DMS153 (cell line): Measurements from ENCODE around the gene KRT17.
"Not testable (repeated sequence)": the region's sequence is repeated elsewhere in the genome, so short reads cannot be mapped to it uniquely, and the experiment has no call there.

Experiments used
- DNase-seq: peaks from one replicate; lab custom pipeline; 2025; lab: John Stamatoyannopoulos, UW

The KRT17 gene

DNA sequence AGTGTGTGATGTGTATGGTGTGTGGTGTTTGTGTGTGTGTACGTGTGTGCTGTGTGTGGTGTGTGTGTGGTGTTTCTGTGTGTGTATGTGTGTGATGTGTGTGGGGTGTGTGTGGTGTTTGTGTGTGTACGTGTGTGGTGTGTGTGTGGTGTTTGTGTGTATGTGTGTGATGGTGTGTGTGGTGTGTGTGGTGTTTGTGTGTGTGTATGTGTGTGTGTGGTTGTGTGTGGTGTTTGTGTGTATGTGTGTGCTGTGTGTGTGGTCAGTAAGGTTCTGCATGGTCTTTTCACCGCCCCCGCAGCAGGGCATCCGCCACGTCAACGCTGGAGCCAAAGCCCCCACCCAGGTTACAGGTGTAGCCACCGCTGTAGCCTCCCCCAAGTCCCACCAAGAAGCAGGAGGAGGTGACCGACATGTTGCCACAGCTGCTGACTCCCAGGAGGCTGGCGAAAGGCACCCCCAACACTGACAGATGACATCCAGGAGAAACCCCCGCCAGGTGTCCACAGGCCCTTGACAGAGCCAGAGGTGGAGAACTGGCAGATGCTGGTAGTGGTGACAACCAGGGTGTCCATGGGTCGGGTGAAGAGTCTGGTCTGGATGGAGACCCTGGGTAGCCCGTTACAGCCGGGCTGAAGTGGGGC is 9.3 kb upstream of the KRT17 start:
- no peak for DNase-seq

DNA sequence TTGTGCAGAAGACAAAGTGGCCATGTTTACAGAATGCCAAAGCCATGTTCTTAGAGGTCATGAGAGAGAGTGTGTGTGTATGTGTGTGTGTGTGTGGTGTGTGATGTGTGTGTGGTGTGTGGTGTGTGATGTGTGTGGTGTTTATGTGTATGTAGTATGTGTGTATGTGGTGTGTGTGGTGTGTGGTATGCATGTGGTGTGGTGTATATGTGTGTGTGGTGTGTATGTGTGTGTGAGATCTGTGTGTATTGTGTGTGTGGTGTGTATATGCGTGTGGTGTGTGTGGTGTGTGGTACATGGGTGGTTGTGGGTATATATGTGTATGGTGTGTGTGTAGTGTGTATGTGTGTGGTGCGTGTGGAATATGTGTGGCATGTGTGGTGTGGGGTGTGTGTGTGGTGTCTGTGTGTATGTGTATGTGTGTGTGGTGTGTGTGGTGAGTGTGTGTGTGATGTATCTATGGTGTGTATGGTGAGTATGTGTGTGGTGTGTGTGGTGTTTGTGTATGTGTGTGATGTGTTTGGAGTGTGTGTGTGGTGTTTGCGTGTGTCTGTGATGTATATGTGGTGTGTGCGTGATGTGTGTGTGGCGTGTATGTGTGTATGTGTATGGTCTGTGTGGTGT is 8.2 kb upstream of the KRT17 start:
- no peak for DNase-seq

DNA sequence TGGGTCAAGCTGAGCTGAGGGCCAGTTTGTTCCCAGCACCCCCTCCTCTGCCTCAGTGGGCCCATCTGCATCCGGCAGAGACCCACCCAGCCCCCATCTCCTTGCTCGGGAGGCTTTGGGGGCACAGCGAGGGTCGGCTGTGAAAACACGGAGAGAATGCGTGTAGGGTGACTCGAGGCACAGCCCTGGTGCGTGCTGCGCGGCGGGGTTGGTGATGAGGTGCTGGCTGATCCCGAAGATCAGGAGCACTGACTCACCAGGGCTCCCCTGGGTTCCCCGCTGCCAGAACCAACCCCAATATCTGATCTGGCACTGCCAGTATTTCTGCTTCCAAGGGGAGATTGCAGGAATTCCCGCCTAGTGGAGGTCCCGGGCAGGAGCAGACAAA is 7.5 kb upstream of the KRT17 start:
- no peak for DNase-seq

DNA sequence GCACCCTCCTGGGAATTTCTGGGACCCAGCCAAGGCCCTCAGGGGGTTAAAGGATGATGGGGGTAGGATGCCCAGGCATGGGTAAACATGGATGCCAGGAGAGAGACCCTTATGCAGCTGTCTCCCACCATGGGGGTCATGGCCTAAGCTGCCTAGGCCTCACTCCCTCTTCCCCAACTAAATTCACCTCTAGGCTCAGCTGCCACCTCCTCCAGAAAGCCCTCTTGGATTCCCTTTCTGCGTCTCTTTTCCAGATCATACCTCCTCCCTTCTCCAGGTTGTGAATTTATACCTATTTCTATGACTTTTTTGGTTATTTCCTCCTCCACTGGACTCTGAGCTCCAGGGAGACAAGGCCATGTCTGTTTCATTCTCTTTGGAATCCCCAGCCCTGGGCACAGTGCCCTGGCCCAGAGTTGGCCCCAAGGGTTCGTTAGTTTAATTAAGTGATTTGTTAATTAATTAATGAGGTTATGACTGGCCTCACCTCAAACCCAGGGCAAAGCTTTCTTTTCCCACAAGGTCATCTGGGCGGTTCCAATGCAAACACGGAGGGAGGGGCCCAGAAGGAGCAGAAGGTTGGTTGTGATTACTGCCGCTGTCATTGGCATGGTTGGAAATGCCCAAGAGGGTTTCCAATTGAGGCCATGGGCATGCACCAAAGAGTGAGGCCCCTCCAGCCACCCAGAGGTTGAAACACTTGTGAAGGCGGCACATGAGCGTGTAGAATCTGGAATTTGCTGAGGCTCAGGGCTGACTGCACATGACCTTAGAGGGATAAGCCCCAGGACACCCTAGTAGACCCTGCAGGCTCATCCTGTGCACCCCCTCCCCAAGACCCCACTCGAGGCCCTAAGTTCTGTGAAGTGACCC is 6.9 kb upstream of the KRT17 start:
- DNase-seq = no peak

DNA sequence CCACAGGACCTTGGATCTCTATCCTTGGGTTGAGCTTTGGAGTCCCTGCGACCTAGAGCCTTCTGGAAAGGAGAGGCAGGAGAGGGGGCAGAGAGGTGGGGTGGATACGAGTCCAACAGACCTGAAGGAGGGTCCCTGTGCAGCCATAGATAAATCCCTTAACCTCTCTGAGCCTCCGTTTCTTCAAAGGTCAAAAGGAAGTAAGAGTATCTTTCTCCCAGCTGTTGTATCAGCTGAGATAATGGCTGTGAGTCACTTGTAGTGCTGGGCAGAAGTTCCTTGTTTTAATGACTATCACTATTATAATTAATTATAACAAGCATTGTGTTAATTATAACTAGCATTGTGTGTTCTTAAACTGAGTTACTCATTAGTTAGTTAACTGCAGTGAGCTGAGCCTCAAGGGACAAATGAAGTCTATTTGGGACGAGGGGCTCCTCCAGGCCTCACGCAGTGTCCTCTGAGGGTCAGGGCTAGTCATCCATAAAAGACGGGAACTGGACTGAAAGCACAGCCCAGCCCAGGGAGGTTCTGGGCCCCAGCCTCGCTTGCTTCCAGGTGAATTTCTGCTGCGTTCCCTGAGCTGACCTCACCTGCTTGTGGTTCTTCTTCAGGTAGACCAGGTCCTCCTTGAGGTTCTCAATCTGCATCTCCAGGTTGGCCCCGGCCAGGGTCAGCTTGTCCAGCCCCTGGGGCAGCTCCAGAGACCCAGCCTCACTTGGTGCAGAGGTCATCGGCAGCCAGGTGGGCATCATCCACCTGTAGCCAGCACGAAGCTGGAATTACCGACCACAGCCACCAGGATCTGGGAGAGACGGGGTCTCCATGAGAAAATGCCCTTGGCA is 5.7 kb upstream of the KRT17 start:
- no peak for DNase-seq

DNA sequence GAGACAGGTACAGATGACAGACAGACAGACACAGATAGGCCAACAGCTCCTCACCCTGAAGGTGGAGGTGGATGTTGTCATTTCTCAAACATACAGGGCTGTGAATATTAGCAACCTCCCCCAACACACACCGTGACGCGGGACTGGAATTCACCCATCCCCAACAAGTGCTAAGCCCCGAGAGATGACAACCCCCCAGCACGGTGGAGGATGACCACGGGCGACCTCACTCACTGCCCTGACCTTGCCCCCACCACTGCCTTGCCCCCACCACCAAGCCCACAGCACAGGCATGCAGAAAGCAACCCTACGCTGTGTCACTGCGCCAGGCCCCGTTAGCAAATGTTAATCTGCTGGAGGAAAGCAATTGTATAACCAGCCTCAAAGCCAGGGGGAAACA is 4.9 kb upstream of the KRT17 start:
- DNase-seq = no peak

DNA sequence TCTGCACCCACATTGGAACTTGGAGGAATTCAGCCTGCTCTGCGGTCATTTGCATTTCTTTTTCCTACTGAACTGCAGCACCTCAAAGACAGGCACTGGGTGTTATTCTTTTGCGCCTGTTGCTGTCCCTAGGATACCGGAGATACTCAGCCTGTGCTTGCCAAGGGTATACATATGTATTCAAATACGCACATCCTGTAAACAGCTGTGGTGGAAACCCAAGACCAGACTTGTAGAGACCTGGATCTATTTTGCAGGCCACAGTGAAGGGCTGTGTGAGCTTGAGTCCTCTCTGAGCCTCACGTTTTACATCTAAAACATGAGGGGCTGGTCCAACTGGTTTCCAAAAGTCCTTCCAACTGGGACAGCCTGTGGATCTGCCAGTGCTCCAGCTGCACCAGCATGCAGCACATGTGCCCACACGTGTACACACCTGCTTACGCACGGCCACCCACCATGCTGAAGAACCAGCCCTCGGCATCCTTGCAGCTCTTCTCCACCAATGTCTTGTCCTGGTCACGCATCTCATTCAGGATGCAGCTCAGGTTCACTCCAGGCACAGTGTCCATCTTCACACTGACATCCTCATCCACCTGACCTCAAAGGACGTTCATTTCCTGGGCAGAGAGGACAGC is 4.4 kb upstream of the KRT17 start:
- DNase-seq = not testable (repeated sequence)

DNA sequence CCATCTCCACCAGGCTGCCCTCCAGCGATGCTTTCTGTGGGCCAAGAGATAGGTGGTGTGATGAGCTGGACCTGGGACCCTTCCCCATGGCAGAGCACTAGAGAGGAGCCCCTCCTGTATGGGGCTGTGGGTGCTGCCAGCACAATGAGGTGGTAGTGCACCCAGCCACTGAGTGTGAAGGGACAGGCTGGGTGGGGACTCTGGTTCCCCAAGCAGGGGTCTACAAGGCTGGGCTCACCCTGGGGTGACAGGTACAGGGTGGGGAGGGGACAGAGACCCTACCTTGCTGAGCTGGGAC is 3.6 kb upstream of the KRT17 start:
- not testable (repeated sequence) for DNase-seq

DNA sequence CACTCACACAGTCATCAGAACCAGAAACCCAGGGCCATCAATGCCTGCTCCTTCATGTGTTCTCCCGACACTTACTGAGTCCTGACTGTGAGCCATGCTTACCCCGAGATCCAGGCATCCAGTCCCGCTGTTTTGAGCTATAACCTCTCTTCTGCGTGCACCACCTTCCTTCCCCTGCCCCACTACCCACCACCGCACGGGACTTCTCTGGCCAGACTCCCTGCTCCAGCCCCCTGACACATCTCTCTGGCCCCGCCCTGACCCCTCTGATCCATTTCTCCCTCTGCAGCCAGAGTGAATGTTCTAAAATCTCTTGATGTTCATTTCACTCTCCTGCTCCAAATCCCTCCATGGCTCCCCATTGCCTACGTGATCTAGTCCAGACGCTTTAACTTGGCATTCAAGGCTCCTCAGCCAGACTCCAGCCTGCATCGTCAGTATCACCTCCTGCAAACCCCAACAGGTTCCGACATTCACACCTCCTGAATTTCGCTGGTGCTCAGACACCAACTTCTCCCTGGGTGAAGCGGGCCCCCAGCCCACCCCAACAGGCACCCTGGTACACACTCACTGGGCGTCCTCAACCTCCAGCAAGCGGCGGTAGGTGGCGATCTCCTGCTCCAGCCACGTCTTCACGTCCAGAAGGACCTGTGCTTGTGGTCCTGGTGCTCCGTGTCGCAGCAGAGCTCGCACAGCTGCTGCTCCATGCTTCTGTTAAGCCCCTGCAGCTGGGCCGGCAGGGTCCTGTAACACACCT is 3.1 kb upstream of the KRT17 start:
- no peak for DNase-seq

DNA sequence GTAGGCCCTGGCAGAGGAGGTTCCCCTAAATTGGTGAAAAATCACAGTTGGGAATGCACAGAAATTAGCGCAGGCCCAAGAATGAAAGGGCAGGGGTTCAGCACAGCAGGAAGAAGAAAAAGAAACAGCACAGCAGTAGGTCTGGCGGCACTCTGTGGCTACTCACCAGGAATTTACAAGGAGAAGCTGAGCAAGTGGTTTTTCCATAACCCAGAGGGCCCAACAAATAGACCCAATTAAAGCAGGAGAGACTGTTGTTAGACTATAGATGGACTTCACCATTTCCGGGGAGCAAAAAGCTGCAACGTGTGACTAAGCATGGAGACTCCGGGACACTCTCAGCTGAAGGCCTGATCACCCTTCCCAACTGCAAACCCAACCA is 2.5 kb upstream of the KRT17 start:
- DNase-seq = not testable (repeated sequence)

DNA sequence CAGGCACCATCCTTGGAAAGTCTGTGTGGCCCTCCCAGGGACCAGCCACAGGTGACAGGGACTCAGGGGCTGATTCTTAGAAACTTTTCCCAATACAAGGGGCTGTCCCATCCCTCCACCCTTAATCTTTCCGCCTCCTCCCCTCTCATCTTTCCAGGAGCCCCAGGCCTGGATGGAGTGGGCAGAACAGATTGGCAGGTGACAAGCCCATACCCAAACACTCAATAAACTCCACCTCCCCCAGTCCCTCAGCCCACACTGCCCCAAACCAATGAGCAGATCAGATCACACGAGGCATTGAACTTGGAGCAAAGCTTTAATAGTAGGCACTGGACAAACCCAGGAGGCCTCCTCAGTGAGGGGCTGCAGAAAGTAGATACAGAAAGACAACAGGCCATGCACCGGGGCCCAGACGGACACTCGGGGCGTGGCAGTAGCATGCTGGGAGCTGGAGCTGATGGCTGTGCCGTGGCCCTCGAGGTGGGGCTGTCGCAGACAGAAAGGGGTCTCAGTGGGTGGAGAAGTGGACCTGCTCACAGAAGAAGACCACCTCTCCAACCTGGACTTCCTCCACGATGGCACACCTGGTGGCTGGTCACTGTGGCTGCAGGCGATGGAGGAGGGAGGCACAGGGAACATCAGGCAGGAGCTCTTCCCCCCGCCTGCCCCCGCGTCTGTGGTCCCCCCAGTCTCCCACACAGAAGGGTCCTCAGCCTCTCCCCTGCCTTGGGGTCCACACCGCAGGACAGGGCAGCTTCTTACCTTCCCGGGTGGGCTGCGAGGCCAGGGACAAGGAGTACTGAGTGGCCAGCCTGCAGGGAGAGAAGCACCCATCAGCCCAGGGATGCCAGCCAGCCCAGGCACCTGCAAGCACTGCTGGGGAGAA is 1.9 kb upstream of the KRT17 start:
- not testable (repeated sequence) for DNase-seq

DNA sequence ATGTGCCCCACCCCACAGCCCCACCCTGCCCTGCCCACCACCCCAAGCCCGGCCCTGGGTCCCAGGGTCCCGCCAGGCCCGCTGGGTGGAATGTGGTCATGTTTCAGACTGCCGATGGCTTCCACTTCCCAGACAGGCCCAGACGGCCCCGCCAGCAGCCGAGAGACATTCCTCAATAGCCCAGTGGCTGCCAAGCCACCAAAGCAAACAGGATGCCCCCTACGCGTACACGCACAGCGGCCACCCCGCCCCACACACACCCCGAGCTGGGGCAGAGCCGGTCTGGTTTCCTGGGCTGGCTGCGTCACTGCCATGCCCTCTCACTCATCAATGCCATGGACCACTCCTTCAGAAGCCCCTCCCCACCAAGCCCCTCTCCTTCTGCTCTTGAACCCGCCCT is 1.2 kb upstream of the KRT17 start:
- DNase-seq = no peak

DNA sequence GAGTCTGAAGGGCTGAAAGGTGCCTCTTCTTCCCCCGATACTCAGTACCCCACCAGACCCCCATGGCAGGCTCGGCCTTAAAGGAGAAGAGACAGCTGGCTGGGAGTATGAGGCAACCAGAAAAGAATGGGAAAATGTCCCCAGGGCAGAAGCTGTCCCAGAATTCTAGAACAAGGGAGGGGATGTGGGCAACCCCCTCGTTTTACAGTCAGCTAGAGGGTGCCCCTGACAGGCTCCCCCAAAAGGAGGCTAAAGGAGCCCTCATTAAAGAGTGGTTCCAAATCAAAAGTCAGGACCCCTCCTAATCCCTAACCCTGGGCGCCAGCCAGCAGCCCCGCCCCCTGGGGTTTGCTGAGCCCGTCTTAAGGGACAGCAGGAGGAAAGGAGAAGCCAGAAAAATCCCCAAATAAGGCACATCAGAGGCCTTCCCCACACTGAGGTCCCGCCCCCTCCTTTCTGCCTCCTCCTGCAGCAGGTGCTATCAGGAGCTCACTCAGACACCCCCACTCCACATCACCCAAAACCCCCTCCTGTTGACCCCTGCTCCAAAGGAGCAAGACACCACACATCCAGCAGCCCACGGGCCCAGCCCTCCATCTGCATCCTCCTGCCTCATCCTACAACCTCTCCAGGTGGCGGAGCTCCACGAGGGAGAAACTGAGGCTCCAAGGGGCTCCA is 1.1 kb downstream of the KRT17 start:
- DNase-seq = not testable (repeated sequence)

DNA sequence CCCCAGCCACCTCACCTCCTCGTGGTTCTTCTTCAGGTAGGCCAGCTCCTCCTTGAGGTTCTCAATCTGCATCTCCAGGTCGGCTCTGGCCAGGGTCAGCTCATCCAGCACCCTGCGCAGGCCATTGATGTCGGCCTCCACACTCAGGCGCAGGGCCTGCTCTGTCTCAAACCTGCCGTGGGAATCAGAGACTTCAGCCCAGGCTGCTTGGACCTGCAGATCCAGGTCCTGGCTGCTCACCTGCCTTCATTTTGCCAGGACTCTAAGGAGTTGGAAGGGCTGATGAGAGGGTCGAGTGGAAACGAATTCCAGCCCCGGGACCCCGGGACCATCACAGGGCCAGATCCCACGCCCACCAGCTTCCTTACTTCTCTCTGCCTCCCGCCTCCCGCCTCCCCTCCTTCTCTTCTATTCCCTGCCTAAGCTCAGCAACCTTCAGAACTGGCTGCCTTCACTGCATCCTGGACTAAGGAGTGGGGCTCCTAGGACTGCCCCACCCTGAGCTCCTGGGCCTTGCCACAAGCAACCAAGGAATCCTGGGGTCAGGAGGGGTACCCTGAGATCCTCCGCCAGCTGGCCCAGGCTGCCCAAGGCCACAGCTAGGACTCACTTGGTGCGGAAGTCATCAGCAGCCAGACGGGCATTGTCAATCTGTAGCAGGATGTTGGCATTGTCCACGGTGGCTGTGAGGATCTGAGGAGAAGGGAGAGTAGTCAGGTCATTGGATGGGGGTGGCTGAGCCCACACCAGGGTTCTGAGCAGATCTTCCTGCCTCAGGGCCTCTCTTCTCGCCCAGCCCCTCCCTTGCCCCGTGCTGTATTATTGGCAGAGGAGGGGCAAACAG is 1.8 kb downstream of the KRT17 start:
- DNase-seq = not testable (repeated sequence)

DNA sequence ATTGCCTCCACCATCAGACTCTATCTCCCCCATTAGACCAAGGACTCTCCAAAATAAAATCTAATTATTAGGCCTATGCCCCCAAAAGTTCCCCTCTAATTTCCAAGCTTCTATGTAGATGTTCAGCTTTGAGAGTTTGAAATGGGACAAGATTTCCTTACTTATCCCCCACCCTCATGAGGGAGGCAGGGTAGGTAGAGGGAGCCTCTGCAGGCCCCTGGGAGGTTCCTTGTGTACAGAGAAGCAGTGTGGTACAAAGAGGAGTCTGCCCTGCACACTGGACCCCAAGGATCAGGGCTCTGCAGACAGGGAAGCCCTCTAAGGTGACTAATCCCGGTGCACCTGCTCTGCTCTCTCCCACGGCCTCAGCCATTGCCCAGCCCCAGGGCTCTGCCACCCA is 2.5 kb downstream of the KRT17 start:
- DNase-seq = no peak

DNA sequence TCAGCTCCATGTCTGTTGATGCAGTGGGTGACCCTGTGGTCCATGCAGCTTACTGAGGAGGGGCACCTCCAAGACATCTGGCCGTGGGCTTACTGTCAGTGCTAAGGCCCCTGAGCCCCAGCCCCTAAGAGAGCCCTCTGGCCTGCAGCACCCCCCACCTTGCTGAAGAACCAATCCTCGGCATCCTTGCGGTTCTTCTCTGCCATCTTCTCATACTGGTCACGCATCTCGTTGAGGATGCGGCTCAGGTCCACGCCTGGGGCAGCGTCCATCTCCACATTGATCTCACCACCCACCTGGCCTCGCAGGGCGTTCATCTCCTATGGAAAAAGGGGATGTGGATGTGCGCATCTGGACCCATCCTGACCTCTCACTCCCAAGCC is 2.9 kb downstream of the KRT17 start:
- DNase-seq = not testable (repeated sequence)

DNA sequence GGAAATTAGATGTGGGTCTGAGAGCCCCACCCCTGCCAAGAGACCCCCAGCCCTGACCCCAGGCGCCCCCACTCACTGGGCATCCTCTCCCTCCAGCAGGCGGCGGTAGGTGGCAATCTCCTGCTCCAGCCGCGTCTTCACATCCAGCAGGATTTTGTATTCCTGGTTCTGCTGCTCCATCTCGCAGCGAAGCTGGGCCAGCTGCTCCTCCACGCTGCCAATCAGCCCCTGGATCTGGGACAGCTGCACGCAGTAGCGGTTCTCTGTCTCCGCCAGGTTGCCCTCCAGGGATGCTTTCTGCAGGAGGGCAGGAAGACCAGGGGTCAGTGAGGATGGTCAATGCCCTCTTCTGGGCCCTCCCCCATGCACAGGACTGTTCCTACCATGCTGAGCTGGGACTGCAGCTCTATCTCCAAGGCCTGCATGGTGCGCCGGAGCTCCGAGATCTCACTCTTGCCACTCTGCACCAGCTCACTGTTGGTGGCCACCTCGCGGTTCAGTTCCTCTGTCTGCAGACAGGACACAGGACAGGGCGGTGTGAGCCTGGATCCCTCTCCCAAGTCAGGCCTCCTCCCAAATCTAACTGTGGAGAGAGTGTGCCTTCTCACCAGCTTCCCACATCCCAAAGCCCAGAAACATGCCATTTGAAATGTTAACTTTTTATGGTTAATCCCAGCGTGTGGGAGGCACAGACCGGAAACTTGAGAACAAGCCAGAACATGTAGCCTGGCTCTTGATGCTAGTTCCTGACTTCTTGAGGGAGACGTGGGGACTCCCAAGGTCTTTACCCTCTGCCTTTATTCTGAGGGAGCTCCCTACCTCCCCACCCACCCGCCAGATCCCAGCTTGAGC is 3.6 kb downstream of the KRT17 start:
- DNase-seq = no peak
